Renal pelvis (tissue), 4 donors: Measurements from ENCODE around the gene TFE3. TPM values are rescaled to one million over a fixed set of nuclear protein-coding genes. Genes with fewer than 3 reads are reported as not detected.
A peak's percentile ranks its signal among the peaks of the same experiment; 100 is the strongest.

ENCODE experiments used
- DNase-seq: peaks from one replicate; pipeline ENCODE4 v3.0.0-alpha.2; 2013
- polyA plus RNA-seq, 3 donors: library from polyadenylated mRNA; unstranded; fragments of 120-200 nt; gene quantifications; one replicate each; pipeline ENCODE4 v1.2.1, GENCODE V29; 2013; ENCODE audit not compliant: insufficient read length in 3 of 3

Gene TFE3
- polyA plus RNA-seq, 3 donors, result 31.8 to 38.9 (median 37.5) TPM

- no peak for DNase-seq
Measured at GRCh38 chrX:49064735-49065134, 21.6 kb upstream of the TFE3 start.

- DNase-seq, result no peak
Measured at GRCh38 chrX:49064303-49064702, 21.1 kb upstream of the TFE3 start.

- DNase-seq, result no peak
Measured at GRCh38 chrX:49063715-49064114, 20.6 kb upstream of the TFE3 start.

- no peak for DNase-seq
Measured at GRCh38 chrX:49061916-49062315, 18.8 kb upstream of the TFE3 start.

- DNase-seq, result no peak
Measured at GRCh38 chrX:49061490-49061889, 18.3 kb upstream of the TFE3 start.

- DNase-seq, result no peak
Measured at GRCh38 chrX:49060914-49061313, 17.8 kb upstream of the TFE3 start.

GRCh38 chrX:49059681-49060085 lies 16.5 kb upstream of the TFE3 start:
- DNase-seq, result no peak

GRCh38 chrX:49059201-49059600 lies 16.0 kb upstream of the TFE3 start:
- no peak for DNase-seq

GRCh38 chrX:49058794-49059193 lies 15.6 kb upstream of the TFE3 start, which contains the start of gene CCDC120:
CCDC120 (plus strand) TSS chrX:49058999; CDS start chrX:49062042, 3,043 bp downstream.
- DNase-seq, result no peak

GRCh38 chrX:49054073-49054762 lies 11.1 kb upstream of the TFE3 start:
- no peak for DNase-seq

GRCh38 chrX:49053223-49054072 lies 10.3 kb upstream of the TFE3 start:
- peak; percentile 75 for DNase-seq

GRCh38 chrX:49043987-49044281 lies 777 bp upstream of the TFE3 start:
- DNase-seq, result no peak

GRCh38 chrX:49042581-49043219 lies 457 bp downstream of the TFE3 start:
- no peak for DNase-seq

- no peak for DNase-seq
Measured at GRCh38 chrX:49041744-49042580, 1.2 kb downstream of the TFE3 start.

GRCh38 chrX:49040376-49040955 lies 2.7 kb downstream of the TFE3 start:
- DNase-seq, result no peak

GRCh38 chrX:49039598-49040375 lies 3.4 kb downstream of the TFE3 start:
- DNase-seq, result peak; percentile 66

GRCh38 chrX:49037883-49038475 lies 5.2 kb downstream of the TFE3 start:
- no peak for DNase-seq

GRCh38 chrX:49030283-49030682 lies 12.9 kb downstream of the TFE3 start:
- DNase-seq, result no peak

- no peak for DNase-seq
Measured at GRCh38 chrX:49029876-49030275, 13.3 kb downstream of the TFE3 start.

- no peak for DNase-seq
Measured at GRCh38 chrX:49019599-49020249, 23.4 kb downstream of the TFE3 start.
